Stimulated activated CD4-positive, alpha-beta T cell treated with anti-CD3 and anti-CD28 coated beads, Interleukin-2, amount 100 ng/mL, for 24 hours (primary cell): Measurements from ENCODE around the gene MYO5B.

Source experiments
- DNase-seq, 2 donors: peaks; one replicate each; pipeline ENCODE4 v3.0.0-alpha.2; 2020

Gene MYO5B

GRCh38 chr18:50061876-50062517 is 132.9 kb downstream of the MYO5B start:
- DNase-seq, result no peak

- no peak for DNase-seq
These were observed 134.1 kb downstream of the MYO5B start for GRCh38 chr18:50060822-50061221.

GRCh38 chr18:50058731-50059130 is 136.2 kb downstream of the MYO5B start:
- DNase-seq, result no peak

GRCh38 chr18:50057009-50057408 is 137.9 kb downstream of the MYO5B start:
- DNase-seq, result no peak

GRCh38 chr18:50056185-50056584 is 138.8 kb downstream of the MYO5B start:
- DNase-seq, result no peak

GRCh38 chr18:50055488-50055887 is 139.5 kb downstream of the MYO5B start:
- no peak for DNase-seq

- DNase-seq, result no peak
These were observed 141.8 kb downstream of the MYO5B start for GRCh38 chr18:50053111-50053510.

- DNase-seq, result no peak
These were observed 143.7 kb downstream of the MYO5B start for GRCh38 chr18:50051288-50051687.

GRCh38 chr18:50045126-50045525 is 149.8 kb downstream of the MYO5B start:
- DNase-seq, result no peak

GRCh38 chr18:50044402-50044801 is 150.5 kb downstream of the MYO5B start:
- DNase-seq, result no peak

- no peak for DNase-seq
These were observed 152.3 kb downstream of the MYO5B start for GRCh38 chr18:50042611-50043010.

- no peak for DNase-seq
These were observed 155.2 kb downstream of the MYO5B start for GRCh38 chr18:50039746-50040145.

- no peak for DNase-seq
These were observed 156.5 kb downstream of the MYO5B start for GRCh38 chr18:50038448-50038847.

- DNase-seq, result no peak
These were observed 160.9 kb downstream of the MYO5B start for GRCh38 chr18:50034029-50034428.

GRCh38 chr18:50033004-50033403 is 161.9 kb downstream of the MYO5B start:
- DNase-seq, result no peak

- DNase-seq, result no peak
These were observed 164.8 kb downstream of the MYO5B start for GRCh38 chr18:50030146-50030545.

- no peak for DNase-seq
These were observed 167.0 kb downstream of the MYO5B start for GRCh38 chr18:50027996-50028395.

GRCh38 chr18:50024466-50024865 is 170.5 kb downstream of the MYO5B start:
- no peak for DNase-seq

GRCh38 chr18:50022985-50023384 is 172.0 kb downstream of the MYO5B start:
- no peak for DNase-seq

- DNase-seq, result no peak
These were observed 180.3 kb downstream of the MYO5B start for GRCh38 chr18:50014606-50015005.

GRCh38 chr18:50013363-50014138 is 181.4 kb downstream of the MYO5B start:
- no peak for DNase-seq

GRCh38 chr18:50011813-50012435 is 183.0 kb downstream of the MYO5B start:
- DNase-seq, result no peak

- DNase-seq, result peak; percentile 34 to 43
These were observed 185.1 kb downstream of the MYO5B start for GRCh38 chr18:50009773-50010335.

- no peak for DNase-seq
These were observed 186.6 kb downstream of the MYO5B start for GRCh38 chr18:50008306-50008705.
